ENCODE data around the gene ATP6AP1. TPM values are rescaled to one million over a fixed set of nuclear protein-coding genes. Genes with fewer than 3 reads are reported as not detected.
"Not testable (repeated sequence)": the region's sequence is repeated elsewhere in the genome, so short reads cannot be mapped to it uniquely, and the experiment has no call there.

ATP6AP1 gene
- total RNA-seq: 43.2 and 46.1 TPM in 2 replicates

- intact Hi-C loops (cut with micrococcal nuclease): loop anchor here (1.0 to 2.0 kb wide), 4 partner anchors 8 to 62 kb away; partner anchors contain the start of genes PLXNA3 and SLC10A3
Observed at GRCh38 chrX:154428176-154429171, at the start of gene ATP6AP1. ATP6AP1 (plus strand) TSS chrX:154428677; CDS start chrX:154428693, 16 bp downstream.

GRCh38 chrX:154378799-154379568, 49.5 kb upstream of the ATP6AP1 start, which contains the start of gene EMD:
EMD (plus strand) TSS chrX:154379295; CDS start chrX:154379485, 190 bp downstream.
- intact Hi-C loops (cut with micrococcal nuclease): loop anchor here (1.0 kb wide), 1 partner anchor 10 kb away; no protein-coding TSS in a partner anchor

GRCh38 chrX:154379569-154379951, 48.9 kb upstream of the ATP6AP1 start:
- intact Hi-C loops (cut with micrococcal nuclease): loop anchor here (1.0 kb wide), 1 partner anchor 10 kb away; no protein-coding TSS in a partner anchor

- intact Hi-C loops (cut with micrococcal nuclease): no loop called here
Observed at GRCh38 chrX:154380153-154380552, 48.3 kb upstream of the ATP6AP1 start.

- intact Hi-C loops (cut with micrococcal nuclease): no loop called here
Observed at GRCh38 chrX:154380787-154381186, 47.7 kb upstream of the ATP6AP1 start.

GRCh38 chrX:154381271-154381670, 47.2 kb upstream of the ATP6AP1 start:
- intact Hi-C loops (cut with micrococcal nuclease): no loop called here

- intact Hi-C loops (cut with micrococcal nuclease): no loop called here
Observed at GRCh38 chrX:154382483-154383069, 45.9 kb upstream of the ATP6AP1 start.

GRCh38 chrX:154383359-154384283, 44.9 kb upstream of the ATP6AP1 start:
- intact Hi-C loops (cut with micrococcal nuclease): no loop called here

- intact Hi-C loops (cut with micrococcal nuclease): no loop called here
Observed at GRCh38 chrX:154384284-154384892, 44.1 kb upstream of the ATP6AP1 start.

GRCh38 chrX:154388094-154388493, 40.4 kb upstream of the ATP6AP1 start:
- intact Hi-C loops (cut with micrococcal nuclease): not testable (repeated sequence)

- intact Hi-C loops (cut with micrococcal nuclease): not testable (repeated sequence)
Observed at GRCh38 chrX:154388649-154389048, 39.8 kb upstream of the ATP6AP1 start.

GRCh38 chrX:154389812-154390747, 38.4 kb upstream of the ATP6AP1 start:
- intact Hi-C loops (cut with micrococcal nuclease): not testable (repeated sequence)

GRCh38 chrX:154396363-154396762, 32.1 kb upstream of the ATP6AP1 start:
- intact Hi-C loops (cut with micrococcal nuclease): loop anchor here (5.0 kb wide), 3 partner anchors 41 to 121 kb away; partner anchors contain the start of genes FAM3A, GDI1 and SLC10A3

- intact Hi-C loops (cut with micrococcal nuclease): loop anchor here (5.0 kb wide), 3 partner anchors 40 to 120 kb away; partner anchors contain the start of genes FAM3A, GDI1 and SLC10A3
Observed at GRCh38 chrX:154396973-154397887, 31.2 kb upstream of the ATP6AP1 start.

GRCh38 chrX:154397888-154398667, 30.4 kb upstream of the ATP6AP1 start, which contains the start of gene RPL10:
RPL10 (plus strand) TSS chrX:154398377; CDS start chrX:154398520, 143 bp downstream.
- intact Hi-C loops (cut with micrococcal nuclease): loop anchor here (5.0 kb wide), 3 partner anchors 39 to 119 kb away; partner anchors contain the start of genes FAM3A, GDI1 and SLC10A3
